ENCODE data around the gene CD300LB.

Gene CD300LB

GRCh38 chr17:74550602-74551001, 19.3 kb upstream of the CD300LB start:
- no peak for DNase-seq (ENCODE audit: low read depth in 1 of 2, low spot score in 1 of 2)

- no peak for DNase-seq (ENCODE audit: low read depth in 1 of 2, low spot score in 1 of 2)
Observed at GRCh38 chr17:74549343-74549742, 18.1 kb upstream of the CD300LB start.

GRCh38 chr17:74547736-74548135, 16.5 kb upstream of the CD300LB start:
- no peak for DNase-seq (ENCODE audit: low read depth in 1 of 2, low spot score in 1 of 2)

GRCh38 chr17:74547264-74547663, 16.0 kb upstream of the CD300LB start:
- DNase-seq (ENCODE audit: low read depth in 1 of 2, low spot score in 1 of 2): no peak

GRCh38 chr17:74546586-74546985, 15.3 kb upstream of the CD300LB start:
- no peak for DNase-seq (ENCODE audit: low read depth in 1 of 2, low spot score in 1 of 2)

GRCh38 chr17:74545843-74546230, 14.6 kb upstream of the CD300LB start, which contains the start of gene CD300C:
TSS of gene CD300C (minus strand) at chr17:74546115. CDS start at chr17:74545782, 333 bp downstream.
- no peak for DNase-seq (ENCODE audit: low read depth in 1 of 2, low spot score in 1 of 2)

- DNase-seq (ENCODE audit: low read depth in 1 of 2, low spot score in 1 of 2): no peak
Observed at GRCh38 chr17:74544991-74545842, 13.9 kb upstream of the CD300LB start.

- no peak for DNase-seq (ENCODE audit: low read depth in 1 of 2, low spot score in 1 of 2)
Observed at GRCh38 chr17:74543891-74544760, 12.9 kb upstream of the CD300LB start.

GRCh38 chr17:74543406-74543805, 12.1 kb upstream of the CD300LB start:
- no peak for DNase-seq (ENCODE audit: low read depth in 1 of 2, low spot score in 1 of 2)

GRCh38 chr17:74542727-74543383, 11.6 kb upstream of the CD300LB start:
- DNase-seq (ENCODE audit: low read depth in 1 of 2, low spot score in 1 of 2): no peak

- DNase-seq (ENCODE audit: low read depth in 1 of 2, low spot score in 1 of 2): no peak
Observed at GRCh38 chr17:74542166-74542565, 10.9 kb upstream of the CD300LB start.

GRCh38 chr17:74541176-74542111, 10.2 kb upstream of the CD300LB start:
- DNase-seq (ENCODE audit: low read depth in 1 of 2, low spot score in 1 of 2): no peak

- no peak for DNase-seq (ENCODE audit: low read depth in 1 of 2, low spot score in 1 of 2)
Observed at GRCh38 chr17:74539281-74539820, 8.1 kb upstream of the CD300LB start.

- no peak for DNase-seq (ENCODE audit: low read depth in 1 of 2, low spot score in 1 of 2)
Observed at GRCh38 chr17:74536890-74537289, 5.6 kb upstream of the CD300LB start.

GRCh38 chr17:74532115-74532514, 840 bp upstream of the CD300LB start:
- DNase-seq (ENCODE audit: low read depth in 1 of 2, low spot score in 1 of 2): no peak

- DNase-seq (ENCODE audit: low read depth in 1 of 2, low spot score in 1 of 2): no peak
Observed at GRCh38 chr17:74530831-74531150, 484 bp downstream of the CD300LB start.

- no peak for DNase-seq (ENCODE audit: low read depth in 1 of 2, low spot score in 1 of 2)
Observed at GRCh38 chr17:74529243-74529642, 2.0 kb downstream of the CD300LB start.

GRCh38 chr17:74528491-74529199, 2.6 kb downstream of the CD300LB start:
- no peak for DNase-seq (ENCODE audit: low read depth in 1 of 2, low spot score in 1 of 2)

- no peak for DNase-seq (ENCODE audit: low read depth in 1 of 2, low spot score in 1 of 2)
Observed at GRCh38 chr17:74527756-74528155, 3.5 kb downstream of the CD300LB start.

GRCh38 chr17:74527081-74527480, 4.2 kb downstream of the CD300LB start:
- no peak for DNase-seq (ENCODE audit: low read depth in 1 of 2, low spot score in 1 of 2)

Data from activated CD4-positive, alpha-beta T cell treated with anti-CD3 and anti-CD28 coated beads, Interleukin-2, amount 50 U/mL, for 24 hours (primary cell).